ENCODE results near the gene NFATC1. TPM values are rescaled to one million over a fixed set of nuclear protein-coding genes. Genes with fewer than 3 reads are reported as not detected.

The NFATC1 gene
- polyA plus RNA-seq, 1 donor from 2014 or later: 0.37 TPM

GRCh38 chr18:79381811-79382311, 13.9 kb upstream of the NFATC1 start:
- H3K79me2 ChIP-seq (replicated peaks; ENCODE audit: insufficient read depth, low read length): no peaks in the 10 kb centered on the region
- no peaks in the 10 kb centered on the region for H3K9me3 ChIP-seq (ENCODE audit: low read length)
- no peaks in the 10 kb centered on the region for H3K9me2 ChIP-seq (ENCODE audit: insufficient read depth, low read length)
- no peaks in the 10 kb centered on the region for H4K20me1 ChIP-seq (ENCODE audit: insufficient read depth)
- no peaks in the 10 kb centered on the region for H3K36me3 ChIP-seq (ENCODE audit: insufficient read depth, low read length)
- TF ChIP-seq TAF1 (IDR thresholded peaks at IDR 0.05; ENCODE audit: low read depth): no peak
- TF ChIP-seq EP300 (conservative IDR thresholded peaks at IDR 0.05; ENCODE audit: poor library complexity, severe bottlenecking): no peak
- TF ChIP-seq EZH2 (IDR thresholded peaks at IDR 0.05; ENCODE audit: borderline replicate concordance, insufficient read depth, low read length, poor library complexity, severe bottlenecking): no peak
- no peak for TF ChIP-seq POLR2AphosphoS5 (IDR thresholded peaks at IDR 0.05)
- TF ChIP-seq REST (IDR thresholded peaks at IDR 0.05; ENCODE audit: borderline replicate concordance): no peak
- TF ChIP-seq CTCF (IDR thresholded peaks at IDR 0.05; ENCODE audit: poor library complexity, severe bottlenecking): no peak
- no peak for TF ChIP-seq RAD21 (conservative IDR thresholded peaks at IDR 0.05)
- TF ChIP-seq SMC3 (conservative IDR thresholded peaks at IDR 0.05; ENCODE audit: poor library complexity): no peak
- TF ChIP-seq MXI1 (conservative IDR thresholded peaks at IDR 0.05; ENCODE audit: poor library complexity, severe bottlenecking): no peak
- no peaks in the 10 kb centered on the region for H3F3A ChIP-seq (ENCODE audit: insufficient read depth, low read length, poor library complexity, severe bottlenecking)
- no peak overlapping the region for H3K9ac ChIP-seq (ENCODE audit: low read length)
- H2AFZ ChIP-seq (ENCODE audit: low read depth, low read length): no peak overlapping the region
- no peak overlapping the region for H3K27ac ChIP-seq (ENCODE audit: low read length)
- H3K27me3 ChIP-seq (ENCODE audit: insufficient read depth, low read depth, low read length): no peaks in the 10 kb centered on the region
- H3K4me2 ChIP-seq (ENCODE audit: low read length): no peak overlapping the region
- no peak overlapping the region for H3K4me3 ChIP-seq (ENCODE audit: low read length)

- no peaks in the 10 kb centered on the region for H3K9me2 ChIP-seq (ENCODE audit: insufficient read depth, low read length)
- H3K9me3 ChIP-seq (ENCODE audit: low read length): no peaks in the 10 kb centered on the region
- H3K4me2 ChIP-seq (ENCODE audit: low read length): no peak overlapping the region
- H2AFZ ChIP-seq (ENCODE audit: low read depth, low read length): no peak overlapping the region
- H3K27me3 ChIP-seq (ENCODE audit: insufficient read depth, low read depth, low read length): no peaks in the 10 kb centered on the region
- H3K9ac ChIP-seq (ENCODE audit: low read length): no peak overlapping the region
- no peak for TF ChIP-seq REST (IDR thresholded peaks at IDR 0.05; ENCODE audit: borderline replicate concordance)
- no peak for TF ChIP-seq RAD21 (conservative IDR thresholded peaks at IDR 0.05)
- TF ChIP-seq CTCF (IDR thresholded peaks at IDR 0.05; ENCODE audit: poor library complexity, severe bottlenecking): no peak
- no peak for TF ChIP-seq EP300 (conservative IDR thresholded peaks at IDR 0.05; ENCODE audit: poor library complexity, severe bottlenecking)
- no peak for TF ChIP-seq MXI1 (conservative IDR thresholded peaks at IDR 0.05; ENCODE audit: poor library complexity, severe bottlenecking)
- no peaks in the 10 kb centered on the region for H3F3A ChIP-seq (ENCODE audit: insufficient read depth, low read length, poor library complexity, severe bottlenecking)
- H3K36me3 ChIP-seq (ENCODE audit: insufficient read depth, low read length): no peaks in the 10 kb centered on the region
- no peaks in the 10 kb centered on the region for H4K20me1 ChIP-seq (ENCODE audit: insufficient read depth)
- H3K79me2 ChIP-seq (replicated peaks; ENCODE audit: insufficient read depth, low read length): no peaks in the 10 kb centered on the region
- H3K27ac ChIP-seq (ENCODE audit: low read length): no peak overlapping the region
- no peak overlapping the region for H3K4me3 ChIP-seq (ENCODE audit: low read length)
Measured at GRCh38 chr18:79382681-79383387, 12.9 kb upstream of the NFATC1 start.
